SK-N-SH (cell line): ENCODE results near the gene TOP3A.

Source experiments
- CTCF ChIP-seq: fragments of 200-600 bp; sonication (generic); IDR thresholded peaks from 2 replicates; pipeline ENCODE4 v1.6.1; 2017; ENCODE audit warnings: antibody characterized with exemption, mild to moderate bottlenecking, moderate library complexity
- NRF1 ChIP-seq: IDR thresholded peaks from 2 replicates; pipeline ENCODE4 v1.6.1; 2012; ENCODE audit warnings: low read depth, mild to moderate bottlenecking, low read length
- POLR2AphosphoS5 ChIP-seq: IDR thresholded peaks from 2 replicates; pipeline ENCODE4 v1.6.1; 2012; ENCODE audit warnings: low read depth, low read length
- RAD21 ChIP-seq: IDR thresholded peaks from 2 replicates; pipeline ENCODE4 v1.6.1; 2012; ENCODE audit warnings: mild to moderate bottlenecking, low read length
- RCOR1 ChIP-seq: fragments of 150-350 bp; IDR thresholded peaks from 2 replicates; pipeline ENCODE4 v1.6.1; 2017; ENCODE audit warnings: antibody characterized with exemption, low read length
- USF2 ChIP-seq: fragments of 150-350 bp; IDR thresholded peaks from 2 replicates; pipeline ENCODE4 v1.6.1; 2017; ENCODE audit warnings: antibody characterized with exemption, low read length, low read depth, borderline replicate concordance
- TF ChIP-seq, protein P1 (sequence below): IDR thresholded peaks from 2 replicates; pipeline ENCODE4 v1.4.0; 2012; ENCODE audit warnings: low read depth, borderline replicate concordance

GRCh38 chr17:18318771-18319450, 4.1 kb upstream of the TOP3A start:
- TF ChIP-seq, protein P1, sequence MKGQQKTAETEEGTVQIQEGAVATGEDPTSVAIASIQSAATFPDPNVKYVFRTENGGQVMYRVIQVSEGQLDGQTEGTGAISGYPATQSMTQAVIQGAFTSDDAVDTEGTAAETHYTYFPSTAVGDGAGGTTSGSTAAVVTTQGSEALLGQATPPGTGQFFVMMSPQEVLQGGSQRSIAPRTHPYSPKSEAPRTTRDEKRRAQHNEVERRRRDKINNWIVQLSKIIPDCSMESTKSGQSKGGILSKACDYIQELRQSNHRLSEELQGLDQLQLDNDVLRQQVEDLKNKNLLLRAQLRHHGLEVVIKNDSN, result no peak
- TF ChIP-seq CTCF, result no peak
- no peak for TF ChIP-seq RAD21
- TF ChIP-seq NRF1, result no peak
- TF ChIP-seq USF2, result no peak
- TF ChIP-seq RCOR1, result no peak
- TF ChIP-seq POLR2AphosphoS5, result no peak
